OCI-LY3 (cell line): Measurements from ENCODE around the gene SPATA31D1.

Experiments
- EZH2phosphoT487 ChIP-seq: fragments of 200-600 bp; shearing (Covaris generic); IDR thresholded peaks from 2 replicates; pipeline ENCODE4 v1.6.1; 2018; ENCODE audit warnings: antibody characterized with exemption, mixed run types, low read depth
- TF ChIP-seq, protein P1 (sequence below): fragments of 200-600, 300-600 bp; sonication (generic); IDR thresholded peaks from 2 replicates; pipeline ENCODE4 v1.5.1; 2014; ENCODE audit warnings: antibody characterized with exemption, low read length, low read depth

DNA sequence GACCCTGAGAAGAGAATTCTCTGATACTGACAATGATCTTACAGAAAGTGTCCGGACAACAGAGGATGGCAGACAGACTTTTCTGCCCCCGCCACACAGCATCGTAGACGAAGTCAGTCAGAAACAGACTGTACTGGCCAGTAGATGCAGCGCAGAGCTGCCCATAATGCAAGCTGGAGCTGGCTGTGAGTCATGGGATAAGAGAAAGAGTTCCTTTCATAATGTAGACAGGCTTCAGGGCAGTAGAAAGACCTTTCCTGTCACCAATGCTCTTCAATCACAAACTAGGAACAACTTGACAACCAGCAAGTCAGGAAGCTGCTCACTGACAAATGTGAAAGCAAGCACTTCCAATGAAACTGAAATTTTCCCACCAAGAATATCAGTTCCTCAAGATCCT, 5.1 kb downstream of the SPATA31D1 start:
- TF ChIP-seq, protein P1, sequence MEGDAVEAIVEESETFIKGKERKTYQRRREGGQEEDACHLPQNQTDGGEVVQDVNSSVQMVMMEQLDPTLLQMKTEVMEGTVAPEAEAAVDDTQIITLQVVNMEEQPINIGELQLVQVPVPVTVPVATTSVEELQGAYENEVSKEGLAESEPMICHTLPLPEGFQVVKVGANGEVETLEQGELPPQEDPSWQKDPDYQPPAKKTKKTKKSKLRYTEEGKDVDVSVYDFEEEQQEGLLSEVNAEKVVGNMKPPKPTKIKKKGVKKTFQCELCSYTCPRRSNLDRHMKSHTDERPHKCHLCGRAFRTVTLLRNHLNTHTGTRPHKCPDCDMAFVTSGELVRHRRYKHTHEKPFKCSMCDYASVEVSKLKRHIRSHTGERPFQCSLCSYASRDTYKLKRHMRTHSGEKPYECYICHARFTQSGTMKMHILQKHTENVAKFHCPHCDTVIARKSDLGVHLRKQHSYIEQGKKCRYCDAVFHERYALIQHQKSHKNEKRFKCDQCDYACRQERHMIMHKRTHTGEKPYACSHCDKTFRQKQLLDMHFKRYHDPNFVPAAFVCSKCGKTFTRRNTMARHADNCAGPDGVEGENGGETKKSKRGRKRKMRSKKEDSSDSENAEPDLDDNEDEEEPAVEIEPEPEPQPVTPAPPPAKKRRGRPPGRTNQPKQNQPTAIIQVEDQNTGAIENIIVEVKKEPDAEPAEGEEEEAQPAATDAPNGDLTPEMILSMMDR: no peak
- no peak for TF ChIP-seq EZH2phosphoT487
